A204.1 (cell line): ENCODE data around the gene ISG20.

Source experiments
- FAIRE-seq: peaks from 2 replicates; lab custom pipeline; 2012; peaks lifted over from hg19 to GRCh38; lab: Jason Lieb, UNC

ISG20 gene

GRCh38 chr15:88693191-88693590 lies 54.4 kb downstream of the ISG20 start:
- FAIRE-seq, result no peak

- no peak for FAIRE-seq
Measured at GRCh38 chr15:88695101-88695500, 56.3 kb downstream of the ISG20 start.

- FAIRE-seq, result no peak
Measured at GRCh38 chr15:88695691-88696251, 57.0 kb downstream of the ISG20 start.

- FAIRE-seq, result no peak
Measured at GRCh38 chr15:88696254-88696653, 57.4 kb downstream of the ISG20 start.

- no peak for FAIRE-seq
Measured at GRCh38 chr15:88697276-88697675, 58.5 kb downstream of the ISG20 start.

GRCh38 chr15:88699861-88700260 lies 61.0 kb downstream of the ISG20 start:
- no peak for FAIRE-seq

GRCh38 chr15:88700716-88701115 lies 61.9 kb downstream of the ISG20 start:
- no peak for FAIRE-seq

- no peak for FAIRE-seq
Measured at GRCh38 chr15:88701561-88702095, 62.8 kb downstream of the ISG20 start.

GRCh38 chr15:88702983-88703382 lies 64.2 kb downstream of the ISG20 start:
- no peak for FAIRE-seq

- no peak for FAIRE-seq
Measured at GRCh38 chr15:88703533-88703932, 64.7 kb downstream of the ISG20 start.

GRCh38 chr15:88704791-88705768 lies 66.3 kb downstream of the ISG20 start:
- no peak for FAIRE-seq

- no peak for FAIRE-seq
Measured at GRCh38 chr15:88705769-88706165, 67.0 kb downstream of the ISG20 start.
